K562 (cell line): Measurements from ENCODE around the gene UBR1. TPM values are rescaled to one million over a fixed set of nuclear protein-coding genes. Genes with fewer than 3 reads are reported as not detected.

Source experiments
- CBX1 ChIP-seq: sonication (generic); IDR thresholded peaks from 2 replicates; pipeline ENCODE4 v1.6.1; 2016; ENCODE audit warnings: antibody characterized with exemption, low read depth, mild to moderate bottlenecking
- GATAD2A ChIP-seq: fragments of 450-650 bp; IDR thresholded peaks from 2 replicates; pipeline ENCODE4 v1.6.1; 2017
- HDAC8 ChIP-seq: fragments of 450-650 bp; IDR thresholded peaks from 2 replicates; pipeline ENCODE4 v1.6.1; 2016; ENCODE audit warnings: mild to moderate bottlenecking, missing genetic modification characterization, moderate library complexity, missing compliant biosample characterization
- JUND ChIP-seq, 2 experiments: IDR thresholded peaks; 2 replicates in 1 of 2; 3 replicates in 1 of 2; pipeline ENCODE4 v1.6.1; 2011; ENCODE audit warnings: borderline replicate concordance in 2 of 2, low read depth in 2 of 2, low read length in 2 of 2, improper control_type of control experiment in 1 of 2, missing biosample characterization in 1 of 2, missing genetic modification characterization in 1 of 2, missing genetic modification reagents in 1 of 2
- NFE2 ChIP-seq: IDR thresholded peaks from 2 replicates; pipeline ENCODE4 v1.6.1; 2014; ENCODE audit warnings: antibody characterized with exemption, low read depth
- NUFIP1 ChIP-seq: fragments of 450-650 bp; IDR thresholded peaks from 2 replicates; pipeline ENCODE4 v1.6.1; 2018; ENCODE audit not compliant: partially characterized antibody
- PHF8 ChIP-seq: fragments of 200-600 bp; sonication (generic); IDR thresholded peaks from 2 replicates; pipeline ENCODE4 v1.6.1; 2012; ENCODE audit warnings: mixed run types, mild to moderate bottlenecking, inconsistent platforms, low read length, moderate library complexity, borderline replicate concordance
- SMC3 ChIP-seq: conservative IDR thresholded peaks from 2 replicates; pipeline ENCODE4 v1.6.1; 2011; ENCODE audit warnings: low read depth, low read length, improper control_type of control experiment; ENCODE audit not compliant: insufficient read depth
- ZC3H8 ChIP-seq: fragments of 450-650 bp; IDR thresholded peaks from 2 replicates; pipeline ENCODE4 v1.6.1; 2017
- ZKSCAN8 ChIP-seq: fragments of 200-800 bp; sonication (Bioruptor generic); IDR thresholded peaks from 2 replicates; pipeline ENCODE4 v1.6.1; 2016; ENCODE audit warnings: missing genetic modification characterization, missing compliant biosample characterization
- ZNF134 ChIP-seq: fragments of 250-450 bp; sonication (Bioruptor Pico); conservative IDR thresholded peaks from 2 replicates; pipeline ENCODE4 v1.4.0; 2020
- ZNF140 ChIP-seq: fragments of 250-450 bp; sonication (Bioruptor Pico); IDR thresholded peaks from 2 replicates; pipeline ENCODE4 v1.8.0; 2021; ENCODE audit warnings: moderate library complexity, mild to moderate bottlenecking, inconsistent platforms
- ZNF644 ChIP-seq: fragments of 200-800 bp; sonication (Bioruptor generic); IDR thresholded peaks from 2 replicates; pipeline ENCODE4 v1.6.1; 2016; ENCODE audit warnings: low read depth, missing genetic modification characterization, missing compliant biosample characterization
- polyA plus RNA-seq, 8 experiments: library from polyadenylated mRNA; depleted of rRNA in 4 of 8; stranded (reverse) in 5 of 8; unstranded in 3 of 8; fragments of >200 nt; fragmentation: Nextera tagmentation in 2 of 8; fragmentation: Illumina TruSeq in 1 of 8; extraction: Ambion mirVana in 2 of 8; extraction: Trizol in 1 of 8; gene quantifications; 2 replicates each; pipeline versions ENCODE4 v1.2.1 to v1.2.3, GENCODE V29; 2011 to 2014; ENCODE audit warnings: inconsistent platforms in 1 of 8, missing spikeins in 1 of 8
- total RNA-seq, 7 experiments: library from RNA; depleted of rRNA in 6 of 7; stranded (reverse); fragments of >200 nt in 6 of 7; fragmentation: Illumina TruSeq in 2 of 7; extraction: Trizol in 2 of 7; gene quantifications; 2 replicates each; pipeline versions ENCODE4 v1.2.1 to v1.2.3, GENCODE V29; 2011 to 2021; ENCODE audit warnings: low replicate concordance in 1 of 7
- TF ChIP-seq, protein P1 (sequence below), 2 experiments: fragments of 450-650 bp; IDR thresholded peaks; 2 replicates each; pipeline ENCODE4 v1.6.1; 2018; ENCODE audit warnings: mild to moderate bottlenecking in 2 of 2, low read depth in 1 of 2; ENCODE audit not compliant: partially characterized antibody in 2 of 2
- TF ChIP-seq, protein P2 (sequence below): sonication (generic); formaldehyde crosslinking; IDR thresholded peaks from 2 replicates; pipeline ENCODE4 v1.8.0; 2022; ENCODE audit warnings: mild to moderate bottlenecking, missing genetic modification reagents
- TF ChIP-seq, protein P3 (sequence below): fragments of 250-450 bp; sonication (Bioruptor Pico); IDR thresholded peaks from 2 replicates; pipeline ENCODE4 v1.5.0; 2022; ENCODE audit warnings: mild to moderate bottlenecking

The UBR1 gene
- total and polyA plus RNA-seq, 9 of the 15 experiments (the other 6 are each of a cell fraction or from before 2014, with no cell fraction given), result 5.8 to 30.7 (median 15.3) TPM

DNA sequence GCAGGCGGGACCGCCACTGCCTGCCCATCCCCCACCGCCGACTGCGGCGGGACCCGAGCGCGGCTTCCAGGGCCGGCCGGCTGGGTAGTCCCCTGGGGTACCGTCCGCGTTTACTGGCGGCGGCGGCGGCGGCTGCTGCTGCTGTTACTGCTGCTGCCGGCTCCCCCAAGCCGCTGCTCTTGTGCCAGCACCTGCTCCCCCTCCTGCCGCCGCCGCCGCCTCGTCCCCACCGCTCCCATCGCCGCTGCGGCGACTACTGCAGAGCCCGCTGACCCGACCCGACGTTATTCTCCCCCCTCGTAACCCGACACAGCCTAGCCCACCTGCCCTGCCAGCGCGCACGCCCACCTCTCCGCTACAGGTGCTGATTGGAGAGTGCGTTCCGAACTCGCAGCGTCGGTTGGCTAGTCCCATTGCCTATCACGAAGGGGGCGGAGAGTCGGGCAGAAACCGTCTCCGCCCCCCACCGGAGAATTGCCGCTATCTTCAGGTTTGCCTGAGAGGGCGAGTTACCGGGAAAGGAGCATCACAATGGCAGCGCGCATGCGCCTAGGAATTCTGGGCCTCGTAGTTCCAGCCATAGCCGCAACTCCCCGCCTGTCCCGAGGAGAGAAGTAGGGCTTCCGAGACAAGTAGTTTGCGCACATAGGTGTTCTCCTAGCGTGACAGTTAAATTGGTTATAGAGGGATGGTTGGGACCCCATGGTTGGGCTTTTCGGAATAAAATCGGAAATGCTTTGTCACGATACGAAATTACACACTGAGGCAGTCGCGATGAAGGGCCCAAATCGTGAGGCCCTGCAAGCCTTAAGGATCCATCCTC, 185.1 kb downstream of the UBR1 start, which contains the start of gene TTBK2 (continued):
- TF ChIP-seq ZKSCAN8 (CRISPR knock-in tag) (no peak), ZNF644 (tag) (no peak), HDAC8 (tag) (no peak), NFE2 (0 out of 2 replicates have a peak, but pooled peaks have one; percentile 3), ZNF134 (CRISPR knock-in tag) (no peak), JUND (IDR thresholded peaks at IDR 0.05; ENCODE audit: borderline replicate concordance, low read depth, low read length) (no peak), JUND (tag; IDR thresholded peaks at IDR 0.05; ENCODE audit: borderline replicate concordance, low read depth, low read length) (no peak; the same call in 2 of the 3 replicates), ZC3H8 (no peak), SMC3 (no peak), CBX1 (no peak), NUFIP1 (no peak), PHF8 (peak; percentile 59; the same call in 1 of the 2 replicates), ZNF140 (CRISPR knock-in tag) (no peak), GATAD2A (no peak)
- TF ChIP-seq, protein P1, sequence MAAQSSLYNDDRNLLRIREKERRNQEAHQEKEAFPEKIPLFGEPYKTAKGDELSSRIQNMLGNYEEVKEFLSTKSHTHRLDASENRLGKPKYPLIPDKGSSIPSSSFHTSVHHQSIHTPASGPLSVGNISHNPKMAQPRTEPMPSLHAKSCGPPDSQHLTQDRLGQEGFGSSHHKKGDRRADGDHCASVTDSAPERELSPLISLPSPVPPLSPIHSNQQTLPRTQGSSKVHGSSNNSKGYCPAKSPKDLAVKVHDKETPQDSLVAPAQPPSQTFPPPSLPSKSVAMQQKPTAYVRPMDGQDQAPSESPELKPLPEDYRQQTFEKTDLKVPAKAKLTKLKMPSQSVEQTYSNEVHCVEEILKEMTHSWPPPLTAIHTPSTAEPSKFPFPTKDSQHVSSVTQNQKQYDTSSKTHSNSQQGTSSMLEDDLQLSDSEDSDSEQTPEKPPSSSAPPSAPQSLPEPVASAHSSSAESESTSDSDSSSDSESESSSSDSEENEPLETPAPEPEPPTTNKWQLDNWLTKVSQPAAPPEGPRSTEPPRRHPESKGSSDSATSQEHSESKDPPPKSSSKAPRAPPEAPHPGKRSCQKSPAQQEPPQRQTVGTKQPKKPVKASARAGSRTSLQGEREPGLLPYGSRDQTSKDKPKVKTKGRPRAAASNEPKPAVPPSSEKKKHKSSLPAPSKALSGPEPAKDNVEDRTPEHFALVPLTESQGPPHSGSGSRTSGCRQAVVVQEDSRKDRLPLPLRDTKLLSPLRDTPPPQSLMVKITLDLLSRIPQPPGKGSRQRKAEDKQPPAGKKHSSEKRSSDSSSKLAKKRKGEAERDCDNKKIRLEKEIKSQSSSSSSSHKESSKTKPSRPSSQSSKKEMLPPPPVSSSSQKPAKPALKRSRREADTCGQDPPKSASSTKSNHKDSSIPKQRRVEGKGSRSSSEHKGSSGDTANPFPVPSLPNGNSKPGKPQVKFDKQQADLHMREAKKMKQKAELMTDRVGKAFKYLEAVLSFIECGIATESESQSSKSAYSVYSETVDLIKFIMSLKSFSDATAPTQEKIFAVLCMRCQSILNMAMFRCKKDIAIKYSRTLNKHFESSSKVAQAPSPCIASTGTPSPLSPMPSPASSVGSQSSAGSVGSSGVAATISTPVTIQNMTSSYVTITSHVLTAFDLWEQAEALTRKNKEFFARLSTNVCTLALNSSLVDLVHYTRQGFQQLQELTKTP (IDR thresholded peaks at IDR 0.05; ENCODE audit: low read depth in 1 of 2, partially characterized antibody in 2 of 2), result peak in 1 of 2 experiments; percentile 52
- TF ChIP-seq, protein P2, sequence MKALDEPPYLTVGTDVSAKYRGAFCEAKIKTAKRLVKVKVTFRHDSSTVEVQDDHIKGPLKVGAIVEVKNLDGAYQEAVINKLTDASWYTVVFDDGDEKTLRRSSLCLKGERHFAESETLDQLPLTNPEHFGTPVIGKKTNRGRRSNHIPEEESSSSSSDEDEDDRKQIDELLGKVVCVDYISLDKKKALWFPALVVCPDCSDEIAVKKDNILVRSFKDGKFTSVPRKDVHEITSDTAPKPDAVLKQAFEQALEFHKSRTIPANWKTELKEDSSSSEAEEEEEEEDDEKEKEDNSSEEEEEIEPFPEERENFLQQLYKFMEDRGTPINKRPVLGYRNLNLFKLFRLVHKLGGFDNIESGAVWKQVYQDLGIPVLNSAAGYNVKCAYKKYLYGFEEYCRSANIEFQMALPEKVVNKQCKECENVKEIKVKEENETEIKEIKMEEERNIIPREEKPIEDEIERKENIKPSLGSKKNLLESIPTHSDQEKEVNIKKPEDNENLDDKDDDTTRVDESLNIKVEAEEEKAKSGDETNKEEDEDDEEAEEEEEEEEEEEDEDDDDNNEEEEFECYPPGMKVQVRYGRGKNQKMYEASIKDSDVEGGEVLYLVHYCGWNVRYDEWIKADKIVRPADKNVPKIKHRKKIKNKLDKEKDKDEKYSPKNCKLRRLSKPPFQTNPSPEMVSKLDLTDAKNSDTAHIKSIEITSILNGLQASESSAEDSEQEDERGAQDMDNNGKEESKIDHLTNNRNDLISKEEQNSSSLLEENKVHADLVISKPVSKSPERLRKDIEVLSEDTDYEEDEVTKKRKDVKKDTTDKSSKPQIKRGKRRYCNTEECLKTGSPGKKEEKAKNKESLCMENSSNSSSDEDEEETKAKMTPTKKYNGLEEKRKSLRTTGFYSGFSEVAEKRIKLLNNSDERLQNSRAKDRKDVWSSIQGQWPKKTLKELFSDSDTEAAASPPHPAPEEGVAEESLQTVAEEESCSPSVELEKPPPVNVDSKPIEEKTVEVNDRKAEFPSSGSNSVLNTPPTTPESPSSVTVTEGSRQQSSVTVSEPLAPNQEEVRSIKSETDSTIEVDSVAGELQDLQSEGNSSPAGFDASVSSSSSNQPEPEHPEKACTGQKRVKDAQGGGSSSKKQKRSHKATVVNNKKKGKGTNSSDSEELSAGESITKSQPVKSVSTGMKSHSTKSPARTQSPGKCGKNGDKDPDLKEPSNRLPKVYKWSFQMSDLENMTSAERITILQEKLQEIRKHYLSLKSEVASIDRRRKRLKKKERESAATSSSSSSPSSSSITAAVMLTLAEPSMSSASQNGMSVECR (CRISPR knock-in tag), result 0 out of 2 replicates have a peak, but pooled peaks have one; percentile 36
- TF ChIP-seq, protein P3, sequence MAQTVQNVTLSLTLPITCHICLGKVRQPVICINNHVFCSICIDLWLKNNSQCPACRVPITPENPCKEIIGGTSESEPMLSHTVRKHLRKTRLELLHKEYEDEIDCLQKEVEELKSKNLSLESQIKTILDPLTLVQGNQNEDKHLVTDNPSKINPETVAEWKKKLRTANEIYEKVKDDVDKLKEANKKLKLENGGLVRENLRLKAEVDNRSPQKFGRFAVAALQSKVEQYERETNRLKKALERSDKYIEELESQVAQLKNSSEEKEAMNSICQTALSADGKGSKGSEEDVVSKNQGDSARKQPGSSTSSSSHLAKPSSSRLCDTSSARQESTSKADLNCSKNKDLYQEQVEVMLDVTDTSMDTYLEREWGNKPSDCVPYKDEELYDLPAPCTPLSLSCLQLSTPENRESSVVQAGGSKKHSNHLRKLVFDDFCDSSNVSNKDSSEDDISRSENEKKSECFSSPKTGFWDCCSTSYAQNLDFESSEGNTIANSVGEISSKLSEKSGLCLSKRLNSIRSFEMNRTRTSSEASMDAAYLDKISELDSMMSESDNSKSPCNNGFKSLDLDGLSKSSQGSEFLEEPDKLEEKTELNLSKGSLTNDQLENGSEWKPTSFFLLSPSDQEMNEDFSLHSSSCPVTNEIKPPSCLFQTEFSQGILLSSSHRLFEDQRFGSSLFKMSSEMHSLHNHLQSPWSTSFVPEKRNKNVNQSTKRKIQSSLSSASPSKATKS (CRISPR knock-in tag), result no peak
